Measurements from ENCODE around the gene REG1A. TPM values are rescaled to one million over a fixed set of nuclear protein-coding genes. Genes with fewer than 3 reads are reported as not detected.

The REG1A gene
- total and polyA plus RNA-seq, 4 donors = 0.33 to 0.98 TPM; not detected in 2

GRCh38 chr2:79087785-79088364 lies 32.4 kb upstream of the REG1A start, which contains the start of gene REG1B (continued):
- no peak for TF ChIP-seq CTCF (IDR thresholded peaks at IDR 0.05; ENCODE audit: low read depth, low read length, missing input control)
- TF ChIP-seq MAX (IDR thresholded peaks at IDR 0.05) = no peak
- no peak for TF ChIP-seq TAF1 (conservative IDR thresholded peaks at IDR 0.05)
- no peak for TF ChIP-seq EGR1 (IDR thresholded peaks at IDR 0.05; ENCODE audit: low read depth in 2 of 2)
- no peak for TF ChIP-seq RXRA (IDR thresholded peaks at IDR 0.05)

GRCh38 chr2:79090693-79091092 lies 29.6 kb upstream of the REG1A start:
- H3K4me3 ChIP-seq (ENCODE audit: low read depth in 1 of 3, low read length in 3 of 3) = no peak overlapping the region
- no peak for DNase-seq (ENCODE audit: low spot score)
- H3K27ac ChIP-seq (ENCODE audit: low read depth in 1 of 2, low read length in 2 of 2) = no peak overlapping the region
- 74% methylated on average over 4 of the region's 4 CpGs for WGBS
- TF ChIP-seq CTCF (IDR thresholded peaks at IDR 0.05; ENCODE audit: low read depth, low read length, missing input control) = no peak
- TF ChIP-seq RAD21 (IDR thresholded peaks at IDR 0.05) = no peak
- no peak for TF ChIP-seq NR2F2 (IDR thresholded peaks at IDR 0.05)
- no peak for TF ChIP-seq SP1 (IDR thresholded peaks at IDR 0.05)
- TF ChIP-seq ATF3 (IDR thresholded peaks at IDR 0.05) = no peak
- no peak for TF ChIP-seq ZBTB33 (IDR thresholded peaks at IDR 0.05)
- H3K9ac ChIP-seq (ENCODE audit: low read depth in 1 of 2, low read length in 2 of 2) = no peak overlapping the region
- no peaks in the 10 kb centered on the region for H3K4me1 ChIP-seq (ENCODE audit: control insufficient read depth in 4 of 4, insufficient read depth in 4 of 4, low read length in 3 of 4)
- H3K36me3 ChIP-seq (ENCODE audit: control insufficient read depth in 4 of 4, insufficient read depth in 3 of 4, low read depth in 1 of 4, low read length in 3 of 4) = no peaks in the 10 kb centered on the region
- H3K27me3 ChIP-seq (ENCODE audit: control insufficient read depth in 4 of 4, insufficient read depth in 4 of 4, low read length in 3 of 4) = no peaks in the 10 kb centered on the region
- no peaks in the 10 kb centered on the region for H3K9me3 ChIP-seq (ENCODE audit: control insufficient read depth in 4 of 4, low read length in 3 of 4)

GRCh38 chr2:79097843-79098242 lies 22.4 kb upstream of the REG1A start:
- no peaks in the 10 kb centered on the region for H3K36me3 ChIP-seq (ENCODE audit: control insufficient read depth in 4 of 4, insufficient read depth in 3 of 4, low read depth in 1 of 4, low read length in 3 of 4)
- WGBS = 84% methylated on average over 6 of the region's 6 CpGs
- no peak overlapping the region for H3K27ac ChIP-seq (ENCODE audit: low read depth in 1 of 2, low read length in 2 of 2)
- no peak for DNase-seq (ENCODE audit: low spot score)
- H3K4me3 ChIP-seq (ENCODE audit: low read depth in 1 of 3, low read length in 3 of 3) = no peak overlapping the region
- H3K27me3 ChIP-seq (ENCODE audit: control insufficient read depth in 4 of 4, insufficient read depth in 4 of 4, low read length in 3 of 4) = peaks cover 0 to 3% (median 0%) of the 10 kb centered on the region in 4 donors
- peaks cover 0 to 13% (median 1%) of the 10 kb centered on the region in 4 donors for H3K9me3 ChIP-seq (ENCODE audit: control insufficient read depth in 4 of 4, low read length in 3 of 4)
- no peaks in the 10 kb centered on the region for H3K4me1 ChIP-seq (ENCODE audit: control insufficient read depth in 4 of 4, insufficient read depth in 4 of 4, low read length in 3 of 4)
- no peak overlapping the region for H3K9ac ChIP-seq (ENCODE audit: low read depth in 1 of 2, low read length in 2 of 2)
- TF ChIP-seq ZBTB33 (IDR thresholded peaks at IDR 0.05) (no peak), RAD21 (IDR thresholded peaks at IDR 0.05) (no peak), FOXA1 (IDR thresholded peaks at IDR 0.05) (no peak), HNF4G (IDR thresholded peaks at IDR 0.05) (no peak), ATF3 (IDR thresholded peaks at IDR 0.05) (no peak), TAF1 (conservative IDR thresholded peaks at IDR 0.05) (no peak), HNF4A (conservative IDR thresholded peaks at IDR 0.05) (no peak)
